Prostate gland (tissue), 2 donors: Measurements from ENCODE around the gene CRB2.

ENCODE experiments used
- CTCF ChIP-seq, 4 experiments: fragments of 200-600 bp in 2 of 4; fragments of 450-650 bp in 2 of 4; sonication (generic) in 2 of 4; IDR thresholded peaks; 1 replicate in 3 of 4; 2 replicates in 1 of 4; pipeline ENCODE4 v1.5.1; 2016 to 2019; ENCODE audit warnings: antibody characterized with exemption in 4 of 4, mild to moderate bottlenecking in 2 of 4, moderate library complexity in 2 of 4
- POLR2A ChIP-seq: fragments of 450-650 bp; IDR thresholded peaks from one replicate; pipeline ENCODE4 v1.6.1; 2016; ENCODE audit warnings: antibody characterized with exemption, mild to moderate bottlenecking

DNA sequence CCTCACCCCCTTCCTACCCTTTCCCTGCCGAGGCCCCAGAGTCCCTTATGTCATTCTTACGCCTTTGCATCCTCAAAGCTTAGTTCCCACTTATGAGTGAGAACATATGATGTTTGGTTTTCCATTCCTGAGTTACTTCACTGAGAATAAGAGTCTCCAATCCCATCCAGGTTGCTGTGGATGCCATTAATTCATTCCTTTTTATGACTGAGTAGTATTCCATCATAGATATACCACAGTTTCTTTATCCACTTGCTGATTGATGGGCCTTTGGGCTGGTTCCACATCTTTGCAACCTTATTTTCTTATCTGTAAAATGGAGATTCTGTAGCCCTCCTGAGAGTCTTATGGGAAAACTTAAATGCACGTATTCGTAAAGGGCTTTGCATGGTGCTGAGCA is 36.8 kb downstream of the CRB2 start:
- TF ChIP-seq CTCF (IDR thresholded peaks at IDR 0.05) (no peak), POLR2A (no peak)
